Erythroblast (primary cell): ENCODE results near the gene RBM25.

Experiments used
- DNase-seq, 2 experiments: peaks; one replicate each; lab custom pipeline; 2025; lab: John Stamatoyannopoulos, UW
- GATA1 ChIP-seq: IDR thresholded peaks from 2 replicates; pipeline ENCODE4 v1.6.1; 2011; ENCODE audit warnings: low read depth, mild to moderate bottlenecking, control low read depth, low read length, moderate library complexity
- POLR2A ChIP-seq: IDR thresholded peaks from 2 replicates; pipeline ENCODE4 v1.6.1; 2011; ENCODE audit warnings: mild to moderate bottlenecking, low read length

Gene RBM25

DNA sequence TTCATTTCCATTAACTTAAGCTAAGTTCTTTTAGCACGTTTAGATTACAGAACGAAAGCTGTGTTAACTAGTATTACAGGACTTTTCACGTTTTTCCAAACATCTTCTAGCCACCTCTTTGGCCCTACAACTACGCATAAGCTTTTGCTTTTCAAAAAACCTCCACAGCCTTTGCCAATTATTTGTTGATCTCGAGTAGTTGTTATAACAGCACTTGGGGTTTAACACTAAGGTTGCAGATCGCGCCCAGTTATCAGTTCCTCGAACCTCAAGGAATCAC is 450 bp upstream of the RBM25 start:
- TF ChIP-seq POLR2A (no peak), GATA1 (no peak)
- no peak for DNase-seq

DNA sequence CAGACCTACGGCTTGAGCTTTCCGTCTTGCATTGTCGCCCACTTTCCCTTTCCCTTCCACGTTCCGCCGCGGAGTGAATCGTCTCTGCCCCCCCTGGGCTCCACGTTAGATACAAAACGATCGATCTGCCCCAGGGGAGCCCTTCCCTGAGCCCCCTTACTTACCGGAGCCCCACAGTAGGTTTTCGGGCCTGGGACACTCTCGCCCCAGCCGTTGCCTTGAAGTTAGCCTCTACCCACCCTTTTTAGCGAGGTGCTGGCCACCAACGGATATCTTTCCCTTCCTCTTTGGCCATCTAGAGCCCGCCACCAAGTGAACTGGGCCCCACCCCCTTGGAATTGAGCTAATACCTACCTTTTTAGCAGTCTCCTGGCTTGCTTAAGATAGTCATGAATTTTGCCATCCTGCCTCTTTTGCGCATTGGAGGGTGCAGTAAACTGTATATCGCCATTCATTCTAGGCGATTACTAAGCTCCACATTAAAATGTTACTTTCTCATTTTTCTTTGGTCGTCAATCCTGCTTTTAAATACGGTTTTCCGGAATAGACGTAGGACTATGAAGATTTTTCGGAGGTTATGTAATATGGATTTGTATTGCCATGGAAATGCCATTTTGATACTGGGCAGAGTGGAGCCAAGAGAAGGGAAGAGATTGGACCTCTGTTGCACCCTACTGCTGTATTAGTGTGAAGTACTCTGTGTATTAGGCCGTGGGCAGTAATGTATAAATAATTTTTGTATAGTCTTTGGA is 764 bp downstream of the RBM25 start:
- peak; percentile 76 to 81 for DNase-seq
- no peak for TF ChIP-seq GATA1
- no peak for TF ChIP-seq POLR2A

DNA sequence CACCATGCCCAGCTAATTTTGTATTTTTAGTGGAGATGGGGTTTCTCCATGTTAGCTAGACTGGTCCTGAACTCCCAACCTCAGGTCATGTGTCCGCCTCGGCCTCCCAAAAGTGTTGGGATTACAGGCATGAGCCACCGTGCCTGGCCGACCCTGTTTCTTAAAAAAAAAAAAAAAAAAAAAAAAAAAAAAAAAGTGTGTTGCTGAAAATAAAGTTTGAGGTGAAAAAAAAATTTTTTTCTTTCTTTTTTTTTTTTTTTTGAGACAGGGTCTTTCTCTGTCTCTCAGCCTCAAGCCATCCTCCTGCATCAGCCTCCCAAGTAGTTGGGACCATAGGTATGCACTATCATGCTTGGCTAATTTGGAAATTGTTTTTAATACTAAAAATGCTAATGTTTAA is 11.3 kb downstream of the RBM25 start:
- no peak for DNase-seq
- TF ChIP-seq GATA1 = no peak
- TF ChIP-seq POLR2A = no peak

DNA sequence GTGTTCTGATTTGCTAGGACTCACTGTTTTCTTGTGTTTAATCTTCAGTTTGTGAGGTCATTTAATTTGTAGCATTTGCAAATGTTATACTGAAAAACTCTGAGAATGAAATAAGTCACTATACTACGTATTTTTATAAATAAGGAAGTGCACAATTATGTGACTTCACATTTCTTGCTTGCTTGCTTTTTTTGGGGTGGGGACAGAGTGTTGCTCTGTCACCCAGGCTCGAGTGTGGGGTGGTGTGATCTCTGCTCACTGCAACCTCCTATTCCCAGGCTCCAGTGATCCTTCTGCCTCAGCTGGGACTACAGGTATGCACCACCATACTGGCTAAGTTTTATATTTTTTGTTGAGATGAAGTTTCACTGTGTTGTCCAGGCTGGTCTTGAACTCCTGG is 32.7 kb downstream of the RBM25 start:
- TF ChIP-seq POLR2A = no peak
- TF ChIP-seq GATA1 = no peak
- DNase-seq = no peak

DNA sequence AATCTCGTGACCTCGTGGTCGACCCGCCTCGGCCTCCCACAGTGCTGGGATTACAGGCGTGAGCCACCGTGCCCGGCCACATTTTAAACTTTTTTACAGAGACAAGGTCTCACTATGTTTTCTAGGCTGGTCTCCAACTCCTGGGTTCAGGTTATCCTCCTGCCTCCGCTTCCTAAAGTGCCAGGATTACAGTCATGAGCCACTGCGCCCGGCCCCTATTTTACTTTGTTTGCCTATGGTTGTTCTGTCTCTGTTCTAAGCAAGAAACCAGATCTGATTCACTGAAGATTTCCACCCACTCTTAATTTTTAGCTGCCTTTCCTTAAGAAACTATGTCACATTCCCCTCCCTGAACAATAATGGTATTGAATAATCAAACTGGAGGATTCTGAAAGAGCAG is 39.1 kb downstream of the RBM25 start:
- no peak for DNase-seq
- TF ChIP-seq POLR2A (no peak), GATA1 (no peak)

DNA sequence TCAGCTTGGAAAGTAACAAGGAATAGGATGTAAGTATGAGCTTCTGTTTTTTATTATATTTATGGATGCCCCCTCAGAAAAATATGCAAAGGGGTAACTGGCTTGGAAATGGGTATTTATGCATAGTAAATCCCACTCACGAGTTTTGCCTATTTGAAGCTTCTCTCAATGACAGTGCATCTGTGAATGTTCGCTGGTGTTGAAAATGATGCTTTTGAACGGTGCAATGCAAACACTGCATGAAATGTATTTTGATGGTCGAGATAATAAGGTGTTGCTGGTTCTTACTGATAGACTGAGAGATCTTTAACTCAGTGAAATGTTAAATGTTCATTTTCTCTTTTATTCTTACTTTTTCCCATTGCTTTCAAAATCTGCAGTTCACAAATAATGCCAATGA is 42.0 kb downstream of the RBM25 start:
- DNase-seq = no peak
- TF ChIP-seq POLR2A (no peak), GATA1 (no peak)

DNA sequence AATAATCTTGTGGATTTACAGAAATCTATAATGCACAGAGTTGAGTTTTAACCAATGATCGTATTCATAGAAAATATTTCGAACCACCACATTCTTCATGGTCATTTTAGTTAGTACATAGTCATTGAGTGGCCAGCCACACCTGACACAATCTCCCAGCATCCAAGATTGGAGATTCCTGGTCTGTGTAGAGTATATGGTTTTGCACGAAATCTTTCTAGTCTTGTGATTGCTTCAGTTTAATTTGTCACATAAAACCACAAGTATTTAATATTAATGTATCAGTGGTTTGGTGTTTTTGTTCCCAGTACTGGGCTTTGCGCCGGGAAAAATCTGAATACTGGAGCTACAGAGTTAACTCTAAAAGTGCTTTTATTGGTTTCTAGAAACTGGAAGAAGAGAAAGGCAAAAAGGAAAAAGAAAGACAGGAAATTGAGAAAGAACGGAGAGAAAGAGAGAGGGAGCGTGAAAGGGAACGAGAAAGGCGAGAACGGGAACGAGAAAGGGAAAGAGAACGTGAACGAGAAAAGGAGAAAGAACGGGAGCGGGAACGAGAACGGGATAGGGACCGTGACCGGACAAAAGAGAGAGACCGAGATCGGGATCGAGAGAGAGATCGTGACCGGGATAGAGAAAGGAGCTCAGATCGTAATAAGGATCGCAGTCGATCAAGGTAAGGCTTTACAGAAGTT is 44.6 kb downstream of the RBM25 start:
- TF ChIP-seq GATA1 = no peak
- TF ChIP-seq POLR2A = no peak

DNA sequence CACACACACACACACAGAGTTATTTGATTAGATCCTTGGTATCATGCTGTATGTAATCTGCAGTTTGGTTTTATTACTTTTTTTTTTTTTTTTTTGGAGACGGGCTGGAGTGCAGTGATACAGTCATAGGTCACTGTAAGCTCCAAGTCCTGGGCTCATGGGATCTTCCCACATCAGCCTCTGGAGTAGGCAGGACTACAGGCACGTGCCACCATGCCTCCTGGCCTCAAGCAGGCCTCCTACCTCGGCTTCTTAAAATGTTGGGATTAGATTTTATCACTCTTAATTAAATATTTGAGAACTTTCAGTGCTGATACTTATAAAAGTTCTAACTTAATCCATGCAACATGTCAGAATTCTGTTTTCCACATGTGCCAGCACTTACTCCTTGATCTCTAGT is 46.7 kb downstream of the RBM25 start:
- DNase-seq = no peak
- no peak for TF ChIP-seq GATA1
- TF ChIP-seq POLR2A = no peak

More for the DNA sequence above, 44.6 kb downstream of the RBM25 start:
- DNase-seq = no peak

DNA sequence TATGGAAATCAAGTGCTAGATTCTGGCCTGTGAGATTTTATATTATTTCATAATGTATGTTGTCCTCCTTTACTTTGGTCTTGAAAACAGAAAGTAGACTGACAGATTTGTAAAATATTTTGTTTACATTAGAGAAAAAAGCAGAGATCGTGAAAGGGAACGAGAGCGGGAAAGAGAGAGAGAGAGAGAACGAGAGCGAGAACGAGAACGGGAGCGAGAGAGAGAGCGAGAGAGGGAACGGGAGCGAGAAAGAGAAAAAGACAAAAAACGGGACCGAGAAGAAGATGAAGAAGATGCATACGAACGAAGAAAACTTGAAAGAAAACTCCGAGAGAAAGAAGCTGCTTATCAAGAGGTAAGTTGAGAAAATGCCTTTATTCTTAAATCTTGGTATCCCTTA is 47.4 kb downstream of the RBM25 start:
- TF ChIP-seq POLR2A (no peak), GATA1 (no peak)
- DNase-seq = no peak

DNA sequence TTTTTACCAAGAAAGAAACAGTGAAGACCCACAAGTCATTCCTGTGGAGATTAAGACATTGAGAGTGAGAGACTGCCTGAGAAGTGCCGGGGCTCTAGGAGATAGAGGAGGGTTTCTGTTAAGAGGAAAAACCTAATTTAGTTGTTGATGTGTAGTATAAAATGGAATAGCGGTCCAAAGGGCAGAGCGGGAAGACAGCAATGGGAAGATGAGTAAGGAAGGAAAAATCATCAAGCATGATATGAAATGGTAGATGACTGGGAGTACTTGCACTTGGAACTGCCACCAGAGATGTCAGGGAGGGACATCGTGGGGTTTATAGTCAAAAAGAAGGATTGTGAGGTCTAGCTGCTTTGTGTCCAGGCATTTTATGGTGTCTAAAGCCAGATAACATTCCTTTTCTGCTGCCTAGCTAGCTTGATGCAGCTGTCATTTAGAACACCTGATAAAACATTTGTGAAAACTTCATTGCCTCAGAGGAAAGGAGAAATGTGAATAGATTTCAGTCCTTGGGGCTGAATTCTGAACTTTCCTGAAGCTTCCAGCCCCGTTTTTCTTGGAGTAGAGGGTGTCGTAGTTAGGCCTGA is 57.8 kb downstream of the RBM25 start:
- DNase-seq = no peak
- TF ChIP-seq GATA1 (no peak), POLR2A (no peak)

DNA sequence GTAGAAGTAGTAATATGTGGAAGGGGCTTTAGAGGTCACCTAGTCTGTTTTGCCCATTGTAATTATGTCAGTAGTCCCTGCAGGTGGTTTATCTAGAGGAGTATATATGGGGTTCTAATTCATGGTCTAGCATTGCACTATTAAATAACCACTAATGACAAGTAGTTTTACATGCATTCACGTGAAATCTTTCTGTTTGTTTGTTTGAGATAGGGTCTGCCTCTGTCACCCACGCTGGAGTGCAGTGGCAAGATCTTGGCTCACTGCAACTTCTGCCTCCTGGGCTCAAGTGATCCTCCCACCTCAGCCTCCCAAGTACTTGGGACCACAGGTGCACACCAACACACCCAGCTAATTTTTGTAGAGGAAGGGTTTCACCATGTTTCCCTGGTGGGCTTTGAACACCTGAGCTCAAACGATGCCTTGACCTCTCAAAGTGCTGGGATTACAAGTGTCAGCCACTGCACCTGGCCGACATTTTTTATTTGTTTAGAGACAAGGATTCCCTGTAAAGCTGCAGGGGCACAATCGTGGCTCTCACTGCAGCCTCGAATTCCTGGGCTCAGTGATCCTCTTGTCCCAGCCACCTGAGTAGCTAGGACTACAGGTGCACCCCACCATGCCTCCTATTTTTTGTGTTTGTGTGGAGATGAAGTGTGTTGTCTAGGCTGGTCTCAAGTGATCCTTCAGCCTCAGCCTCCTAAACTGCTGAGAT is 66.0 kb downstream of the RBM25 start:
- no peak for DNase-seq
- TF ChIP-seq GATA1 (no peak), POLR2A (no peak)

DNA sequence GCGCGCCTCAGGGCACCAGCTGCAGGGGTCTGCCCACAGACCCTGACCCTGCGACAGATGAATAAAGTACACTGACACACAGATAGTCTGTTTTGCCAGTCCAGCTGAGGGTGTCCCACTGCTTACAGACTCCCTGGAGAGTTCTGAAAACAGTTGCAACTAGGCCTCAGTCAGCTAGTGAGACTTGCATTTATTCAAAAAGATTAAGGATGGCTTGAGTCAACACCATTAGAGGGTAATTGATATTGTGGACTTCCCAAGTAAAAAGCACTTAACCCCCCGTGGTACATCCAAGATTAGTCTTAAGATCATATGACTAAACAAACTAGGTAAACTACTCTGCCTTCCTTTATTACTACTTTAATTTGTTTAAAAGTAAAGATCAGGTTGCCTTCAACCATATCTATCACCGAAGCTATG is 66.8 kb downstream of the RBM25 start:
- no peak for TF ChIP-seq GATA1
- TF ChIP-seq POLR2A = no peak
- DNase-seq = no peak

DNA sequence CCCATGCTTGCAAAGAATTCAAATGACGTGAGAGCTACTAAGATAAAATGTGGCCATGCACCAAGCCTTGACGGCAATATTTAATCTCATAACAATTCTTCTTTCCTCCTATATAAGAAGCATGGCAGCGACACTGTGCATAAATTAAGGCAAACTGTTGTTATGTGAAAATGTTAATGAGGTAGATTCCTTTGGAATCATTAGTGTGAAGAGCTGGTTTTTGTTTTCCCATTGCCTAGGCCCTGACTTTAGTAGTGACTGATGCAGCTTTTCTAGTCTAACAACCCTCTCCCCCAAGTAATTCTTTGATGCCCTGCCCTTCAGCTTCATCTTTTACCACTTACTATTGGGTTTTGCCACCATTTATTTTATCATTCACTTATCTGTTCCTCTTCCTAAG is 67.4 kb downstream of the RBM25 start:
- DNase-seq = no peak
- TF ChIP-seq GATA1 = no peak
- no peak for TF ChIP-seq POLR2A

DNA sequence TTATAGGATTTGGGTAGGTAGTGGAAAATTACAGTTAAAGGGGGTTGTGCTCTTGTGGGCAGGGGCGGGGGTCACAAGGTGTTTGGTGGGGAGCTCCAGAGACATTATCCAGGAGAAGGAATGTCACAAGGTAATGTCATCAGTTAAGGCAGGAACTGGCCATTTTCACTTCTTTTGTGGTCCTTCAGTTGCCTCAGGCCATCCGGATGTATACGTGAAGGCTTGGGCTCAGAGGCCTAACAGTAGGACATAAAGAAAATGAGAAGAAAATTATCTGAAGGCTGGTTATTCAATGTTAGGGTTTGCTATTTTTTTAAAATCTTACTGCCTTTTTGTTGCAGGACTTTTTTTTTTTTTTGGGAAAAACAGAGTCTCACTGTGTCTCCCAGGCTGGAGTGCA is 75.5 kb downstream of the RBM25 start:
- no peak for TF ChIP-seq GATA1
- TF ChIP-seq POLR2A = no peak
- peak; percentile 19 to 28 for DNase-seq

DNA sequence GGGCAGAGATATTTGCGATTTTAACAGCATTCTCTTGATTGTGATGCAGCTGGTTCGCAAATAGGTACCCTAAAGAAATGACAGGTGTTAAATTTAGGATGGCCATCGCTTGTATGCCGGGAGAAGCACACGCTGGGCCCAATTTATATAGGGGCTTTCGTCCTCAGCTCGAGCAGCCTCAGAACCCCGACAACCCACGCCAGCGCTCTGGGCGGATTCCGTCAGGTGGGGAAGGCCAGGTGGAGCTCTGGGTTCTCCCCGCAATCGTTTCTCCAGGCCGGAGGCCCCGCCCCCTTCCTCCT is 77.7 kb downstream of the RBM25 start:
- no peak for TF ChIP-seq POLR2A
- no peak for TF ChIP-seq GATA1

More for the DNA sequence above, 77.7 kb downstream of the RBM25 start:
- DNase-seq = no peak
